A673 (cell line): ENCODE measurements around the gene LRRFIP1. TPM values are rescaled to one million over a fixed set of nuclear protein-coding genes. Genes with fewer than 3 reads are reported as not detected.

Experiments used
- BruUV-seq: library from RNA; stranded (reverse); fragments of 400-500 nt; replicated peaks from 2 replicates; lab custom pipeline; 2021; lab: Mats Ljungman, UMichigan
- CTCF ChIA-PET: fragments of 300-600 bp; sonication (Branson Sonifier 250); formaldehyde crosslinking; loops from one replicate; lab custom pipeline; 2022; ENCODE audit warnings: antibody characterized with exemption; lab: Charles Lee
- POLR2A ChIA-PET: fragments of 300-600 bp; sonication (Branson Sonifier 250); formaldehyde crosslinking; loops from one replicate; lab custom pipeline; 2022; ENCODE audit warnings: antibody characterized with exemption; ENCODE audit not compliant: low non-redundant PET; lab: Charles Lee
- DNase-seq: peaks from one replicate; pipeline ENCODE4 v3.0.0-alpha.2; 2015; ENCODE audit warnings: low spot score
- H3K27ac ChIP-seq: fragments of 200-600 bp; sonication (generic); 2 replicates; pipeline ENCODE4 v1.5.1; 2016; ENCODE audit warnings: mixed run types, low read depth, mild to moderate bottlenecking, mixed read lengths, antibody characterized with exemption, low read length; ENCODE audit not compliant: poor library complexity, severe bottlenecking
- H3K27me3 ChIP-seq: fragments of 200-600 bp; sonication (generic); replicated peaks from 2 replicates; pipeline ENCODE4 v1.6.1; 2017; ENCODE audit warnings: mixed run types, low read depth, mild to moderate bottlenecking, mixed read lengths, antibody characterized with exemption, low read length; ENCODE audit not compliant: insufficient read depth, poor library complexity
- H3K36me3 ChIP-seq: fragments of 200-600 bp; sonication (generic); 2 replicates; pipeline ENCODE4 v1.6.1; 2016; ENCODE audit warnings: mixed run types, mild to moderate bottlenecking, mixed read lengths, antibody characterized with exemption, low read length; ENCODE audit not compliant: insufficient read depth, poor library complexity, severe bottlenecking
- H3K4me1 ChIP-seq: fragments of 200-600 bp; sonication (generic); 2 replicates; pipeline ENCODE4 v1.6.1; 2017; ENCODE audit warnings: mixed run types, mild to moderate bottlenecking, mixed read lengths, antibody characterized with exemption, low read length; ENCODE audit not compliant: insufficient read depth, poor library complexity, severe bottlenecking
- H3K4me3 ChIP-seq: fragments of 200-600 bp; sonication (generic); 2 replicates; pipeline ENCODE4 v1.5.1; 2016; ENCODE audit warnings: low read depth, mixed run types, mild to moderate bottlenecking, mixed read lengths, low read length; ENCODE audit not compliant: poor library complexity, severe bottlenecking
- H3K9me3 ChIP-seq: fragments of 200-600 bp; sonication (generic); 2 replicates; pipeline ENCODE4 v1.6.1; 2016; ENCODE audit warnings: mixed run types, low read depth, mild to moderate bottlenecking, mixed read lengths, antibody characterized with exemption, low read length; ENCODE audit not compliant: poor library complexity, severe bottlenecking
- CTCF ChIP-seq: fragments of 300-800, 200-600 bp; sonication (generic); conservative IDR thresholded peaks from 2 replicates; pipeline ENCODE4 v1.5.1; 2017; ENCODE audit warnings: low read depth, mild to moderate bottlenecking, antibody characterized with exemption, low read length, moderate library complexity, mixed read lengths
- EZH2 ChIP-seq: fragments of 200-600 bp; sonication (generic); IDR thresholded peaks from 2 replicates; pipeline ENCODE4 v1.6.1; 2017; ENCODE audit warnings: borderline replicate concordance, low read depth, mild to moderate bottlenecking, mixed read lengths, antibody characterized with exemption, low read length; ENCODE audit not compliant: poor library complexity, severe bottlenecking
- intact Hi-C: fragments of 100-400 bp; cut with micrococcal nuclease; formaldehyde crosslinking; loops from one replicate; pipeline ENCODE4 v1.10.0; 2022; ENCODE audit not compliant: unreplicated experiment
- total RNA-seq: library from RNA; stranded (reverse); gene quantifications from 2 replicates; pipeline ENCODE4 v1.2.3, GENCODE V29; 2021

LRRFIP1 gene
- total RNA-seq, 1 experiment from 2014 or later, result 69.3 TPM

- TF ChIP-seq EZH2 (no peak), CTCF (peak; percentile 99)
- ChIA-PET POLR2A (no interaction called here), CTCF (interaction anchor here (0.6 to 2.4 kb wide), 5 partner anchors 14 to 232 kb away, joined by 3 to 41 read pairs (median 4); no protein-coding TSS in a partner anchor)
- Histone ChIP-seq H3K4me1 (peaks cover 3% of the 10 kb centered on the region), H3K9me3 (no peaks in the 10 kb centered on the region), H3K27me3 (no peaks in the 10 kb centered on the region), H3K36me3 (no peaks in the 10 kb centered on the region), H3K27ac (no peak overlapping the region), H3K4me3 (no peak overlapping the region)
- BruUV-seq, result no TSS peak
- intact Hi-C loops, result loop anchor here (1.0 to 10.0 kb wide), 3 partner anchors 71 to 230 kb away; no protein-coding TSS in a partner anchor
- DNase-seq, result peak; percentile 77
Measured at GRCh38 chr2:237744613-237745249, 117.3 kb downstream of the LRRFIP1 start.

- TF ChIP-seq CTCF, result no peak
- TF ChIP-seq EZH2, result no peak
- Histone ChIP-seq H3K27ac (no peak overlapping the region), H3K9me3 (no peaks in the 10 kb centered on the region), H3K27me3 (no peaks in the 10 kb centered on the region), H3K36me3 (no peaks in the 10 kb centered on the region), H3K4me3 (no peak overlapping the region), H3K4me1 (peaks cover 3% of the 10 kb centered on the region)
- no peak for DNase-seq
- intact Hi-C loops, result loop anchor here (1.0 to 10.0 kb wide), 3 partner anchors 72 to 230 kb away; no protein-coding TSS in a partner anchor
- ChIA-PET POLR2A (no interaction called here), CTCF (interaction anchor here (0.6 to 2.4 kb wide), 5 partner anchors 15 to 233 kb away, joined by 3 to 41 read pairs (median 4); no protein-coding TSS in a partner anchor)
- BruUV-seq, result no TSS peak
Measured at GRCh38 chr2:237745250-237745613, 117.8 kb downstream of the LRRFIP1 start.

GRCh38 chr2:237746302-237747080, 119.1 kb downstream of the LRRFIP1 start:
- BruUV-seq, result no TSS peak
- Histone ChIP-seq H3K4me3 (no peak overlapping the region), H3K9me3 (no peaks in the 10 kb centered on the region), H3K27me3 (no peaks in the 10 kb centered on the region), H3K36me3 (peaks cover 2% of the 10 kb centered on the region), H3K27ac (no peak overlapping the region), H3K4me1 (peaks cover 3% of the 10 kb centered on the region)
- intact Hi-C loops, result loop anchor here (5.0 to 10.0 kb wide), 2 partner anchors 164 to 232 kb away; no protein-coding TSS in a partner anchor
- no peak for TF ChIP-seq CTCF
- TF ChIP-seq EZH2, result no peak
- CTCF ChIA-PET, result interaction anchor here (1.1 to 1.4 kb wide), 3 partner anchors 73 to 175 kb away, joined by 3 read pairs; no protein-coding TSS in a partner anchor
- DNase-seq, result no peak
- POLR2A ChIA-PET, result no interaction called here
